H1 (cell line): Measurements from ENCODE around the gene CENPVL1. TPM values are rescaled to one million over a fixed set of nuclear protein-coding genes. Genes with fewer than 3 reads are reported as not detected.

Experiments
- CTCF ChIA-PET: fragments of 300-600 bp; sonication (Branson Sonifier 250); formaldehyde crosslinking; loops from one replicate; lab custom pipeline; 2021; ENCODE audit not compliant: partially characterized antibody; lab: Charles Lee
- POLR2A ChIA-PET: fragments of 300-600 bp; sonication (Branson Sonifier 250); formaldehyde crosslinking; loops from one replicate; lab custom pipeline; 2021; ENCODE audit warnings: inconsistent platforms; ENCODE audit not compliant: partially characterized antibody; lab: Charles Lee
- DNase-seq, 2 experiments: peaks; one replicate each; pipeline versions ENCODE4 v3.0.0 to v3.0.0-alpha.2; 2010 to 2022; ENCODE audit warnings: low spot score in 2 of 2, low read depth in 1 of 2, mixed read lengths in 1 of 2
- FAIRE-seq: peaks from 2 replicates; lab custom pipeline; 2011; peaks lifted over from hg19 to GRCh38; lab: Jason Lieb, UNC
- H2AFZ ChIP-seq: 2 replicates; pipeline ENCODE4 v1.8.1; 2012; ENCODE audit warnings: low read length, inconsistent platforms
- H2AK5ac ChIP-seq: 2 replicates; pipeline ENCODE4 v1.6.1; 2013; ENCODE audit warnings: low read depth, low read length
- H2BK120ac ChIP-seq: replicated peaks from 2 replicates; pipeline ENCODE3; 2013; ENCODE audit warnings: low read depth, low read length, inconsistent platforms
- H2BK12ac ChIP-seq: 2 replicates; pipeline ENCODE4 v1.6.1; 2013; ENCODE audit warnings: low read depth, low read length
- H2BK15ac ChIP-seq: 2 replicates; pipeline ENCODE4 v1.6.1; 2013; ENCODE audit warnings: low read length
- H2BK20ac ChIP-seq: 2 replicates; pipeline ENCODE4 v1.6.1; 2013; ENCODE audit warnings: low read length
- H2BK5ac ChIP-seq: 2 replicates; pipeline ENCODE4 v1.6.1; 2013; ENCODE audit warnings: low read depth, low read length
- H3K14ac ChIP-seq: 2 replicates; pipeline ENCODE4 v1.6.1; 2013; ENCODE audit warnings: inconsistent platforms; ENCODE audit not compliant: insufficient read length
- H3K18ac ChIP-seq: 2 replicates; pipeline ENCODE4 v1.6.1; 2013; ENCODE audit warnings: low read length; ENCODE audit errors: extremely low read depth
- H3K23ac ChIP-seq: 2 replicates; pipeline ENCODE4 v1.6.1; 2013; ENCODE audit warnings: inconsistent platforms; ENCODE audit not compliant: insufficient read length
- H3K23me2 ChIP-seq: 2 replicates; pipeline ENCODE4 v1.6.1; 2013; ENCODE audit warnings: low read depth, low read length
- H3K27ac ChIP-seq: 2 replicates; pipeline ENCODE4 v1.6.1; 2011; ENCODE audit warnings: low read depth, low read length, inconsistent platforms
- H3K27me3 ChIP-seq, 4 experiments: replicated peaks in 1 of 4; 1 replicate in 1 of 4; 2 replicates in 3 of 4; pipeline versions ENCODE4 v1.6.1 to v1.8.1; 2011 to 2013; ENCODE audit warnings: low read length in 3 of 4, mild to moderate bottlenecking in 3 of 4, inconsistent platforms in 2 of 4, mixed read lengths in 2 of 4, moderate library complexity in 1 of 4; ENCODE audit not compliant: control insufficient read depth in 3 of 4, insufficient read depth in 3 of 4; ENCODE audit errors: extremely low read depth in 1 of 4
- H3K36me3 ChIP-seq, 4 experiments: 2 replicates each; pipeline versions ENCODE4 v1.6.1 to v1.8.1; 2011 to 2013; ENCODE audit warnings: mild to moderate bottlenecking in 4 of 4, low read length in 3 of 4, moderate library complexity in 2 of 4, control low read depth in 1 of 4, inconsistent platforms in 1 of 4; ENCODE audit not compliant: insufficient read depth in 4 of 4, control insufficient read depth in 2 of 4
- H3K4ac ChIP-seq: replicated peaks from 2 replicates; pipeline ENCODE3; 2013; ENCODE audit warnings: low read length, low read depth, mixed read lengths, inconsistent platforms; ENCODE audit not compliant: insufficient read length
- H3K4me1 ChIP-seq, 4 experiments: replicated peaks in 1 of 4; 1 replicate in 1 of 4; 2 replicates in 3 of 4; pipeline versions ENCODE4 v1.6.1 to v1.8.1; 2011 to 2013; ENCODE audit warnings: low read length in 3 of 4, inconsistent platforms in 2 of 4, mixed read lengths in 1 of 4; ENCODE audit not compliant: insufficient read depth in 4 of 4, control insufficient read depth in 3 of 4
- H3K4me2 ChIP-seq, 2 experiments: 2 replicates each; pipeline versions ENCODE4 v1.6.1 to v1.8.1; 2011 to 2013; ENCODE audit warnings: low read depth in 2 of 2, low read length in 2 of 2, control low read depth in 1 of 2, inconsistent platforms in 1 of 2, mild to moderate bottlenecking in 1 of 2; ENCODE audit not compliant: insufficient read depth in 1 of 2
- H3K4me3 ChIP-seq, 4 experiments: fragments of 200-600, 300-600 bp in 1 of 4; sonication (generic), shearing (Covaris generic), sonication (Bioruptor Twin) in 1 of 4; 2 replicates each; pipeline versions ENCODE4 v1.5.1 to v1.8.1; 2011 to 2016; ENCODE audit warnings: low read length in 4 of 4, low read depth in 3 of 4, control low read depth in 2 of 4, inconsistent platforms in 2 of 4, mild to moderate bottlenecking in 2 of 4, mixed read lengths in 1 of 4, moderate library complexity in 1 of 4; ENCODE audit not compliant: insufficient read depth in 2 of 4; ENCODE audit errors: extremely low read depth in 1 of 4
- H3K56ac ChIP-seq: replicated peaks from 2 replicates; pipeline ENCODE3; 2013; ENCODE audit warnings: low read depth, mild to moderate bottlenecking, mixed read lengths, low read length, inconsistent platforms; ENCODE audit not compliant: insufficient read length
- H3K79me1 ChIP-seq: 2 replicates; pipeline ENCODE4 v1.6.1; 2013; ENCODE audit warnings: low read depth, low read length, control low read depth
- H3K79me2 ChIP-seq, 2 experiments: 2 replicates each; pipeline versions ENCODE4 v1.6.1 to v1.8.1; 2012 to 2013; ENCODE audit warnings: low read length in 2 of 2, mild to moderate bottlenecking in 2 of 2, inconsistent platforms in 1 of 2; ENCODE audit not compliant: insufficient read depth in 2 of 2, control insufficient read depth in 1 of 2
- H3K9ac ChIP-seq, 4 experiments: replicated peaks in 1 of 4; 1 replicate in 1 of 4; 2 replicates in 3 of 4; pipeline versions ENCODE4 v1.6.1 to v1.8.1; 2011 to 2013; ENCODE audit warnings: low read depth in 3 of 4, low read length in 3 of 4, control low read depth in 2 of 4, mild to moderate bottlenecking in 2 of 4, moderate library complexity in 2 of 4, inconsistent platforms in 1 of 4; ENCODE audit errors: extremely low read depth in 1 of 4
- H3K9me3 ChIP-seq, 2 experiments: 2 replicates each; pipeline versions ENCODE4 v1.6.1 to v1.8.1; 2012 to 2013; ENCODE audit warnings: mild to moderate bottlenecking in 2 of 2, moderate library complexity in 2 of 2, control low read depth in 1 of 2, inconsistent platforms in 1 of 2, low read depth in 1 of 2, low read length in 1 of 2, mixed read lengths in 1 of 2; ENCODE audit not compliant: insufficient read depth in 2 of 2
- H4K20me1 ChIP-seq, 2 experiments: replicated peaks in 1 of 2; 2 replicates each; pipeline versions ENCODE3 to v1.8.1; 2011 to 2013; ENCODE audit warnings: inconsistent platforms in 2 of 2, low read length in 2 of 2, mild to moderate bottlenecking in 1 of 2; ENCODE audit not compliant: insufficient read depth in 2 of 2, control insufficient read depth in 1 of 2
- H4K5ac ChIP-seq: 2 replicates; pipeline ENCODE4 v1.6.1; 2013; ENCODE audit warnings: low read length, low read depth, mixed read lengths, inconsistent platforms; ENCODE audit not compliant: insufficient read length
- H4K8ac ChIP-seq: 2 replicates; pipeline ENCODE4 v1.8.0; 2013; ENCODE audit warnings: mild to moderate bottlenecking, moderate library complexity, low read length, inconsistent platforms; ENCODE audit not compliant: insufficient read depth; ENCODE audit errors: extremely low read depth
- H4K91ac ChIP-seq: replicated peaks from 2 replicates; pipeline ENCODE3; 2013; ENCODE audit warnings: low read length, mixed read lengths, inconsistent platforms; ENCODE audit not compliant: insufficient read length
- ASH2L ChIP-seq: fragments of 200-600, 300-600 bp; sonication (generic); IDR thresholded peaks from one replicate; pipeline ENCODE4 v1.7.1; 2017; ENCODE audit warnings: low read length
- EP300 ChIP-seq, 2 experiments: IDR thresholded peaks; 1 replicate in 1 of 2; 2 replicates in 1 of 2; pipeline ENCODE4 v1.6.1; 2011 to 2012; ENCODE audit warnings: low read depth in 2 of 2, low read length in 2 of 2, mild to moderate bottlenecking in 2 of 2, borderline replicate concordance in 1 of 2, inconsistent platforms in 1 of 2, moderate library complexity in 1 of 2
- KDM4A ChIP-seq: IDR thresholded peaks from one replicate; pipeline ENCODE4 v1.7.1; 2012; ENCODE audit warnings: low read depth, mild to moderate bottlenecking, moderate library complexity, low read length, inconsistent platforms; ENCODE audit not compliant: severe bottlenecking
- NANOG ChIP-seq: IDR thresholded peaks from 2 replicates; pipeline ENCODE4 v1.6.1; 2011; ENCODE audit warnings: low read length, low read depth, mild to moderate bottlenecking, inconsistent platforms; ENCODE audit not compliant: insufficient read depth, poor library complexity, severe bottlenecking
- PHF8 ChIP-seq: fragments of 200-600 bp; sonication (generic); conservative IDR thresholded peaks from 2 replicates; pipeline ENCODE4 v1.7.1; 2012; ENCODE audit warnings: low read depth, mild to moderate bottlenecking, inconsistent platforms, low read length, moderate library complexity
- POLR2A ChIP-seq, 2 experiments: IDR thresholded peaks; 1 replicate in 1 of 2; 2 replicates in 1 of 2; pipeline ENCODE4 v1.6.1; 2011; ENCODE audit warnings: low read depth in 2 of 2, low read length in 2 of 2, mild to moderate bottlenecking in 2 of 2; ENCODE audit errors: control extremely low read depth in 1 of 2
- POLR2AphosphoS5 ChIP-seq: IDR thresholded peaks from 2 replicates; pipeline ENCODE4 v1.6.1; 2011; ENCODE audit warnings: low read depth, low read length
- POU5F1 ChIP-seq: IDR thresholded peaks from 2 replicates; pipeline ENCODE4 v1.6.1; 2011; ENCODE audit warnings: low read depth, mild to moderate bottlenecking, low read length, moderate library complexity
- SRF ChIP-seq: IDR thresholded peaks from 2 replicates; pipeline ENCODE4 v1.6.1; 2011; ENCODE audit warnings: mild to moderate bottlenecking, low read depth, low read length, moderate library complexity
- TAF1 ChIP-seq: IDR thresholded peaks from 2 replicates; pipeline ENCODE4 v1.6.1; 2011; ENCODE audit warnings: mild to moderate bottlenecking, low read depth, low read length
- TBP ChIP-seq: IDR thresholded peaks from 2 replicates; pipeline ENCODE4 v1.6.1; 2011; ENCODE audit warnings: low read depth, low read length, improper control_type of control experiment
- YY1 ChIP-seq: IDR thresholded peaks from 2 replicates; pipeline ENCODE4 v1.6.1; 2011; ENCODE audit warnings: low read depth, mild to moderate bottlenecking, low read length
- WGBS, 2 experiments: shearing (Covaris generic) in 1 of 2; methylation state at CpG; one replicate each; pipeline versions ENCODE4 v1.1.6 to v1.1.7; 2013 to 2015; ENCODE audit warnings: low lambda C conversion rate in 2 of 2, mixed read lengths in 2 of 2, inconsistent platforms in 1 of 2, low coverage in 1 of 2, missing lambda C conversion rate in 1 of 2; ENCODE audit not compliant: insufficient replicate concordance in 2 of 2, insufficient coverage in 1 of 2, insufficient read length in 1 of 2; ENCODE audit errors: extremely low coverage in 1 of 2, missing lambda C conversion rate in 1 of 2; 5-methylcytosine and 5-hydroxymethylcytosine counted together
- polyA plus RNA-seq, 7 experiments: library from polyadenylated mRNA; depleted of rRNA in 3 of 7; stranded (reverse) in 5 of 7; unstranded in 2 of 7; fragments of >200 nt in 5 of 7; fragments of 200-250 nt in 2 of 7; gene quantifications; 1 replicate in 5 of 7; 2 replicates in 1 of 7; 4 replicates in 1 of 7; pipeline versions ENCODE4 v1.2.1 to v1.2.3, GENCODE V29; 2011 to 2013; ENCODE audit warnings: missing spikeins in 2 of 7, mixed read lengths in 2 of 7
- total RNA-seq: library from RNA; stranded (reverse); fragmentation: NEBNext Ultra II Directional; extraction: Animal tissue kit (Norgen Biotek cat#: 25700); gene quantifications from 2 replicates; pipeline ENCODE4 v1.2.1, GENCODE V29; 2021

The CENPVL1 gene
- total and polyA plus RNA-seq, 2 of the 8 experiments (the other 6 are each of a cell fraction or from before 2014, with no cell fraction given) = 3.2 to 8.0 TPM

GRCh38 chrX:51743179-51743957 is 33.1 kb downstream of the CENPVL1 start, which contains the start of gene GSPT2:
TSS of gene GSPT2 (plus strand) at chrX:51743442. CDS start at chrX:51743627, 185 bp downstream.
- H3K27ac ChIP-seq = peak within 1 kb of the TSS; percentile 95
- DNase-seq (peak; percentile 23 to 47), FAIRE-seq (peak; percentile 73)
- H4K8ac ChIP-seq = peak within 1 kb of the TSS; percentile 79; the same call in 1 of the 2 replicates
- peak within 1 kb of the TSS; percentile 60 to 95 (median 83) for H3K4me3 ChIP-seq
- H2AK5ac ChIP-seq = no peak within 1 kb of the TSS
- peaks cover 0 to 15% (median 0%) of the 10 kb centered on the region in 4 experiments; a peak in 2 of 8 replicates for H3K36me3 ChIP-seq
- H3K18ac ChIP-seq = peak within 1 kb of the TSS; percentile 78
- H2BK5ac ChIP-seq = peak within 1 kb of the TSS; percentile 78; the same call in 1 of the 2 replicates
- H3K27me3 ChIP-seq = no peaks in the 10 kb centered on the region
- no peaks in the 10 kb centered on the region for H3K79me1 ChIP-seq
- ChIA-PET POLR2A (interaction anchor here (0.8 to 1.4 kb wide), 3 partner anchors 19 to 60 kb away, joined by 3 read pairs; no protein-coding TSS in a partner anchor), CTCF (interaction anchor here (0.7 kb wide), 1 partner anchor 63 kb away, joined by 3 read pairs; no protein-coding TSS in a partner anchor)
- peak within 1 kb of the TSS; percentile 18 to 82 (median 70) for H3K9ac ChIP-seq
- H3K4me2 ChIP-seq = peak within 1 kb of the TSS; percentile 73 to 80
- H4K5ac ChIP-seq = peak within 1 kb of the TSS; percentile 86
- no peaks in the 10 kb centered on the region for H3K9me3 ChIP-seq
- no peak within 1 kb of the TSS for H2BK20ac ChIP-seq
- peak within 1 kb of the TSS; percentile 59 for H3K56ac ChIP-seq
- peak within 1 kb of the TSS; percentile 78 for H3K4ac ChIP-seq
- H3K23ac ChIP-seq = no peak within 1 kb of the TSS
- H2BK12ac ChIP-seq = peak within 1 kb of the TSS; percentile 80; the same call in 1 of the 2 replicates
- peaks cover 3% of the 10 kb centered on the region; the same call in 1 of the 2 replicates for H3K23me2 ChIP-seq
- H3K14ac ChIP-seq = no peak within 1 kb of the TSS
- H2BK15ac ChIP-seq = no peak within 1 kb of the TSS
- peak within 1 kb of the TSS; percentile 95 for H4K91ac ChIP-seq
- peaks cover 0 to 5% (median 0%) of the 10 kb centered on the region in 4 experiments; a peak in 2 of 7 replicates for H3K4me1 ChIP-seq
- peaks cover 0 to 2% of the 10 kb centered on the region in 2 experiments for H4K20me1 ChIP-seq
- H2AFZ ChIP-seq = peak within 1 kb of the TSS; percentile 44; the same call in 1 of the 2 replicates
- peaks cover 0 to 29% of the 10 kb centered on the region in 2 experiments; a peak in 2 of 4 replicates for H3K79me2 ChIP-seq
- 2% methylated on average over 32 of the region's 63 CpGs; no CpG with 5 or more reads in 1 of the 2 experiments for WGBS, 2 experiments
- H2BK120ac ChIP-seq = peak within 1 kb of the TSS; percentile 87
- TF ChIP-seq NANOG = no peak
- TF ChIP-seq POU5F1 = no peak
- no peak for TF ChIP-seq EP300 (IDR thresholded peaks at IDR 0.05; ENCODE audit: borderline replicate concordance in 1 of 2, low read depth in 2 of 2, low read length in 2 of 2)
- TF ChIP-seq YY1 = peak; percentile 70
- peak; percentile 44; the same call in 1 of the 2 replicates for TF ChIP-seq TBP
- peak; percentile 56 to 70 for TF ChIP-seq POLR2A (IDR thresholded peaks at IDR 0.05; ENCODE audit: control extremely low read depth in 1 of 2, low read depth in 2 of 2, low read length in 2 of 2)
- TF ChIP-seq POLR2AphosphoS5 = peak; percentile 78
- TF ChIP-seq TAF1 = peak; percentile 67; the same call in 1 of the 2 replicates
- peak; percentile 58 for TF ChIP-seq PHF8
- peak; percentile 53 for TF ChIP-seq KDM4A
- peak; percentile 69 for TF ChIP-seq ASH2L
- no peak for TF ChIP-seq SRF
